Natural killer cell (primary cell): ENCODE data around the gene CCNA1. TPM values are rescaled to one million over a fixed set of nuclear protein-coding genes. Genes with fewer than 3 reads are reported as not detected.

Source experiments
- ATAC-seq, 3 donors: fragments of 150-1000 bp in 2 of 3; fragments of 200-7000 bp in 1 of 3; cut with Tn5 transposase; 1 replicate in 1 of 3; 2 replicates in 2 of 3; pipeline ENCODE4 v1.10.0; 2021; ENCODE audit warnings: mild to moderate bottlenecking in 2 of 3, moderate library complexity in 2 of 3
- DNase-seq, 2 donors: peaks; one replicate each; pipeline versions ENCODE4 v3.0.0 to v3.0.0-alpha.2; 2013 to 2021; ENCODE audit warnings: mixed read lengths in 1 of 2
- H3K27ac ChIP-seq: one replicate; pipeline ENCODE4 v1.5.1; 2013; ENCODE audit warnings: mild to moderate bottlenecking, low read length
- H3K27me3 ChIP-seq: one replicate; pipeline ENCODE4 v1.6.1; 2013; ENCODE audit warnings: low read length; ENCODE audit not compliant: control insufficient read depth, insufficient read depth
- H3K36me3 ChIP-seq: one replicate; pipeline ENCODE4 v1.6.1; 2013; ENCODE audit warnings: low read length; ENCODE audit not compliant: control insufficient read depth, insufficient read depth
- H3K4me1 ChIP-seq: one replicate; pipeline ENCODE4 v1.6.1; 2013; ENCODE audit warnings: low read length; ENCODE audit not compliant: control insufficient read depth, insufficient read depth
- H3K4me3 ChIP-seq: one replicate; pipeline ENCODE4 v1.5.1; 2013; ENCODE audit warnings: low read length
- H3K9me3 ChIP-seq: one replicate; pipeline ENCODE4 v1.6.1; 2013; ENCODE audit warnings: low read length; ENCODE audit not compliant: control insufficient read depth, insufficient read depth
- H3K27ac Mint-ChIP-seq, 2 donors: one replicate each; pipeline ENCODE4 v1.8.0; 2022; ENCODE audit warnings: mild to moderate bottlenecking in 2 of 2, mixed read lengths in 2 of 2, moderate library complexity in 1 of 2
- H3K27me3 Mint-ChIP-seq, 2 donors: one replicate each; pipeline ENCODE4 v1.8.0; 2022; ENCODE audit warnings: low read depth in 2 of 2, mixed read lengths in 2 of 2
- H3K36me3 Mint-ChIP-seq: one replicate; pipeline ENCODE4 v1.8.0; 2022; ENCODE audit warnings: mixed read lengths
- H3K4me1 Mint-ChIP-seq, 2 donors: one replicate each; pipeline ENCODE4 v1.8.0; 2022; ENCODE audit warnings: mixed read lengths in 2 of 2
- H3K4me3 Mint-ChIP-seq: one replicate; pipeline ENCODE4 v1.8.0; 2022; ENCODE audit warnings: mild to moderate bottlenecking, moderate library complexity, mixed read lengths
- H3K9me3 Mint-ChIP-seq, 2 donors: one replicate each; pipeline ENCODE4 v1.8.0; 2022; ENCODE audit warnings: mixed read lengths in 2 of 2
- CTCF ChIP-seq: fragments of 200-600 bp; IDR thresholded peaks from one replicate; pipeline ENCODE4 v1.8.0; 2022; ENCODE audit warnings: antibody characterized with exemption
- WGBS: methylation state at CpG from one replicate; pipeline ENCODE4 v1.1.7; 2013; ENCODE audit warnings: missing lambda C conversion rate; ENCODE audit not compliant: insufficient coverage; 5-methylcytosine and 5-hydroxymethylcytosine counted together
- intact Hi-C: fragments of 100-400 bp; cut with micrococcal nuclease; formaldehyde crosslinking; loops from one replicate; pipeline ENCODE4 v1.14.2; 2022
- total RNA-seq, 4 donors: library from RNA; stranded (reverse); fragments of 120-200 nt in 1 of 4; gene quantifications; one replicate each; pipeline versions ENCODE4 v1.2.3 to v1.2.4, GENCODE V29; 2013 to 2022

CCNA1 gene
- total RNA-seq, 3 donors from 2014 or later (not counting 1 experiment from before 2014, with no cell fraction given) = 0.20 to 7.7 TPM; not detected in 1

GRCh38 chr13:36428086-36428485 is 4.2 kb upstream of the CCNA1 start:
- Mint-ChIP-seq H3K4me3 (no peak overlapping the region), H3K4me1 (peaks cover 0 to under 1% of the 10 kb centered on the region in 2 donors), H3K27me3 (peaks cover 24 to 56% of the 10 kb centered on the region in 2 donors), H3K27ac (no peak overlapping the region), H3K9me3 (peaks cover 0 to 2% of the 10 kb centered on the region in 2 donors), H3K36me3 (no peaks in the 10 kb centered on the region)
- Histone ChIP-seq H3K9me3 (no peaks in the 10 kb centered on the region), H3K36me3 (no peaks in the 10 kb centered on the region), H3K27me3 (peaks cover 20% of the 10 kb centered on the region), H3K27ac (no peak overlapping the region), H3K4me3 (no peak overlapping the region), H3K4me1 (peaks cover 9% of the 10 kb centered on the region)
- no peak for TF ChIP-seq CTCF
- ATAC-seq (no peak), DNase-seq (no peak)
- intact Hi-C loops = no loop called here
- WGBS = 63% methylated on average over 2 of the region's 2 CpGs

DNA sequence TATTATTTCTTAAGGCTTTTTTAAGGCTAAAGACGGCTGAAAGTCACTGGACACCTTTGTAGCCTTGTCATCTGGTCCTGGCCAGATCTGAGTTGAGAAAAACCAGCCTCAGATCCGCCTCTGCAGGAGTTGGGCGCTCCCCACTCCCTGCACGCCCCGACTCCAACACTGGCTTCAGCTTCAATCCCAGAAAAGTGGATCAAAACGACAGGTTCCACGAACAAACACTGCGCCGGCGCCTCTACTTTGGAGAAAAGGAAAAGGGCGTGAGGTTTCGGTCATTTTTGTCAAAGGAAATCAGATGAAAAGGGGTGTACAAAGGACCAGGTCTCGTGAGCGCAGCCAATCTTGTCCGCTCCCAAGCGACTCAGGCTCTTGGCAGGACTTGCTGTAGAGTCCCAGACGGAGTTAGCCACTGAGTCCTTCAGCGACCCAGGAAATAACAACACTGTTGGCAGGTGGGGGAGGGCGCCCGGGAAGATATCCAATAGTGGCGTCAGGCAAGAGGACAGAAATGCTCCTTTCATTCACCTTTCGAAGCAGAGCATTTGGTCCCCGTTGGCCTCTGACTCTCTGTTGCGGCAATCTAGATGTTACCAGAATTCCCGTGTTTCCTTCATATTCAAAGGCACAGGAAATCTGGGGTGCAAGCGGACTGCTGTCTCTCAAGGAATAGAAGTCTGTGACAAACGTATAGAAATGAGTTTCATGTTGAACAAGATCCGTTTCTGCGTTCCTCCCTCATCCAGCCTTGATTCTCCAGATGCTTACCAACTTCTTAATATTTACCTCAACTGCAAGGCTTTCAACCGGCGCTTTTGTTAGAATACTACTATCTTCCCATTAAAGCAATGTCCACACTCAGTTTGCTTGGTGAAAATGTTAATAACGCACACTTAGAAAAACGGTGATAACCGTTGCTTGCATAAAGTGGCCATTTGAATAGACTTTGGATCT is 1.8 kb upstream of the CCNA1 start:
- 11% methylated on average over 34 of the region's 34 CpGs for WGBS
- no peaks in the 10 kb centered on the region for H3K9me3 ChIP-seq
- ATAC-seq = no peak
- no peaks in the 10 kb centered on the region for H3K36me3 ChIP-seq
- peaks cover 0 to 5% of the 10 kb centered on the region in 2 donors for H3K4me1 Mint-ChIP-seq
- no peak for TF ChIP-seq CTCF
- H3K27ac Mint-ChIP-seq = no peak overlapping the region
- intact Hi-C loops = no loop called here
- H3K27ac ChIP-seq = no peak overlapping the region
- peaks cover 36 to 69% of the 10 kb centered on the region in 2 donors for H3K27me3 Mint-ChIP-seq
- no peak overlapping the region for H3K4me3 ChIP-seq
- H3K4me1 ChIP-seq = peaks cover 9% of the 10 kb centered on the region
- no peaks in the 10 kb centered on the region for H3K36me3 Mint-ChIP-seq
- H3K9me3 Mint-ChIP-seq = no peaks in the 10 kb centered on the region
- H3K27me3 ChIP-seq = peaks cover 21% of the 10 kb centered on the region
- DNase-seq = no peak
- no peak overlapping the region for H3K4me3 Mint-ChIP-seq

GRCh38 chr13:36431204-36432105 is 840 bp upstream of the CCNA1 start:
- Histone ChIP-seq H3K36me3 (no peaks in the 10 kb centered on the region), H3K4me1 (peaks cover 9% of the 10 kb centered on the region), H3K4me3 (no peak overlapping the region), H3K27me3 (peaks cover 21% of the 10 kb centered on the region), H3K27ac (no peak overlapping the region), H3K9me3 (no peaks in the 10 kb centered on the region)
- Mint-ChIP-seq H3K4me1 (peaks cover 0 to 5% of the 10 kb centered on the region in 2 donors), H3K4me3 (no peak overlapping the region), H3K9me3 (peaks cover 0 to 2% of the 10 kb centered on the region in 2 donors), H3K27me3 (peaks cover 42 to 69% of the 10 kb centered on the region in 2 donors), H3K36me3 (no peaks in the 10 kb centered on the region), H3K27ac (no peak overlapping the region)
- no peak for ATAC-seq
- no peak for TF ChIP-seq CTCF
- no peak for DNase-seq
- WGBS = 1% methylated on average over 85 of the region's 85 CpGs
- intact Hi-C loops = no loop called here
